Peyer's patch (tissue), 4 donors: ENCODE results near the gene UGT1A7.

ENCODE experiments used
- CTCF ChIP-seq, 6 experiments: fragments of 450-650 bp in 4 of 6; fragments of 200-600 bp in 2 of 6; sonication (generic) in 1 of 6; IDR thresholded peaks; one replicate each; pipeline ENCODE4 v1.5.1; 2017 to 2019; ENCODE audit warnings: antibody characterized with exemption in 6 of 6, mild to moderate bottlenecking in 3 of 6, moderate library complexity in 1 of 6
- POLR2A ChIP-seq, 2 donors: fragments of 450-650 bp; IDR thresholded peaks; one replicate each; pipeline ENCODE4 v1.5.1; 2017; ENCODE audit warnings: antibody characterized with exemption in 2 of 2, mild to moderate bottlenecking in 2 of 2, moderate library complexity in 2 of 2

GRCh38 chr2:233712611-233713261 lies 31.0 kb downstream of the UGT1A7 start, which contains the start of gene UGT1A5:
- TF ChIP-seq CTCF (IDR thresholded peaks at IDR 0.05) (no peak), POLR2A (IDR thresholded peaks at IDR 0.05) (peak; percentile 26 to 27)
